Activated T-cell treated with anti-CD3 and anti-CD28 coated beads for 4 hours (primary cell): ENCODE measurements around the gene SNRK.

Source experiments
- DNase-seq: peaks from one replicate; pipeline ENCODE4 v3.0.0-alpha.2; 2020

SNRK gene

GRCh38 chr3:43286115-43286840 lies at the start of gene SNRK:
Gene SNRK, plus strand, starts transcription at chr3:43286540. Its CDS starts 16,664 bp downstream, at chr3:43303204.
- DNase-seq = peak; percentile 93

GRCh38 chr3:43238801-43239200 lies 47.5 kb upstream of the SNRK start:
- DNase-seq = no peak

- no peak for DNase-seq
Observed at GRCh38 chr3:43239755-43240154, 46.6 kb upstream of the SNRK start.

GRCh38 chr3:43243590-43244587 lies 42.5 kb upstream of the SNRK start:
- no peak for DNase-seq

GRCh38 chr3:43244694-43245093 lies 41.6 kb upstream of the SNRK start:
- no peak for DNase-seq

- no peak for DNase-seq
Observed at GRCh38 chr3:43246976-43247375, 39.4 kb upstream of the SNRK start.

GRCh38 chr3:43247561-43248184 lies 38.7 kb upstream of the SNRK start:
- no peak for DNase-seq

DNA sequence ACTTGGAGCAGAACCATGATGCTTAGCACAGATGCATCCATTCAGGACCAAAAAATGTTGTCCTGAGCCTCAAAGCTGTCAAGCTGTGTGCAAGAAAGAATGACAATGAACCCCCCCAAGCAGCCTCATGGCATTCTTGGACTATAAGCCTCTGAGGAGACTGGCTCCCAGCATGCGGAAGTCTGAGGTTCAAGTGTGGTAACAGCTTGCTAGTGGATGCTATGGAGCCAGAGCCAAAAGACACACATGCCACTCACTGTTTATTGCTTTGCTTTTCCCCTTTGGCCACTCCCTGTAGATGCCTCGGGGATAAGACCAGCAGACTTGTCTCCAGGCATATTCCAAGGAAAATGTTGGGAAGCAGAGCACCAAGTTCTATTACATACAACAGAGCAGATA lies 38.2 kb upstream of the SNRK start:
- DNase-seq = no peak

- no peak for DNase-seq
Observed at GRCh38 chr3:43248973-43249372, 37.4 kb upstream of the SNRK start.

GRCh38 chr3:43249405-43249804 lies 36.9 kb upstream of the SNRK start:
- DNase-seq = no peak

DNA sequence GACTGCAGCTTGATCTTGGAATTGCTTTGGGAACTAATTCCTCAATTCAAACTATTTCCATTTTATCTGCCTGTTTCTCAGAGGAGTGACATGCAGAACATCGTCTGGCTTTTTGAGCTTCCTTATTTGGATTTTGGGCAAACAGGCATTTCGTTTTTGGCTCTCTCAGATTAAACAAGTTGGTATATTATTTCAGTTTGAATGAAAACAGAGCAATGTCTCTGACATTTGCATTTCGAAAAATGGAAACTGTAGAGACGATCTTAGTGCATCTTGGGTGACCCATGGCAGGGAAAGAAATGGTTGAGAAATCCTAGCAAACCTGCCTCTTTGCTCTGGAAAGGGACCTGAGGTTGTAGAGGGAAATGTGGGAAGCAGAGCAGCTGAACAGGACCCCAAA lies 33.0 kb upstream of the SNRK start:
- DNase-seq = no peak

DNA sequence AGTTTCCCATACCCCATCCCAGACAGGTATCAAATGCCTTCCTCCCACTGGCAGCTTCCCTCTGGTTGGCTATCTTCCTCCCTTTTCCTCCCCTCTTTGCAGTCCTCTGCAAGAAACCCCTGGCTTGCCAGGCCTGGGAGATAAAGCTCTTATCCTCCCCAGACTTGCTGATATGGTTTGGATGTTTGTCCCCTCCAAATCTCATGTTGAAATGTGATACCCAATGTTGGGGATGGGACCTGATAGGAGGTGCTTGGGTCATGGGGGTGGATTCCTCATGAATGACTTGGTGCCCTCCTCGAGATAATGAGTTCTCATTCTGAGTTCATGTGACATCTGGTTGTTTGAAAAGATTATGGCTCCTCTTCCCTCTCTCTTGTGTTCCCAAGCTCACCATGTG lies 32.2 kb upstream of the SNRK start:
- no peak for DNase-seq

GRCh38 chr3:43255662-43256061 lies 30.7 kb upstream of the SNRK start:
- DNase-seq = no peak

- DNase-seq = no peak
Observed at GRCh38 chr3:43256714-43257461, 29.5 kb upstream of the SNRK start.

DNA sequence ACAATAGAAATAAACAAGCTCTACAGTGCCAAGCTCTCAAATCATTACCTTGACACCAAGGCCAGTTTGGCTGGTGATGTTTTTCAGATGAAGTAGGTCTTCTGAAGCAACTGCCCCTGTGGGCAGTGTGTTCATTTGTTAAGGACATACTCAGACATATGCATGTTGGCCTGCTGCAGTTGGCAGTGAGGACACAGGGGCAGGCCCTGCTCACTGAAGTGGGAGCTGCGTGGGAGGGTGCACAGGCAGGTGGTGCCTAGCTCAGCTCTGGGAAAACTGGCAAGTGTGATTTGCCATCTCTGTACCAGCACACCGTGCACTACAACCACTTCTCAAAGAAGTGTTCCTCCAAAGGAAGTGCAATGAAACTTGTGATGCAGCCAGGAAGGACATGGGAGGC lies 28.5 kb upstream of the SNRK start:
- DNase-seq = no peak

DNA sequence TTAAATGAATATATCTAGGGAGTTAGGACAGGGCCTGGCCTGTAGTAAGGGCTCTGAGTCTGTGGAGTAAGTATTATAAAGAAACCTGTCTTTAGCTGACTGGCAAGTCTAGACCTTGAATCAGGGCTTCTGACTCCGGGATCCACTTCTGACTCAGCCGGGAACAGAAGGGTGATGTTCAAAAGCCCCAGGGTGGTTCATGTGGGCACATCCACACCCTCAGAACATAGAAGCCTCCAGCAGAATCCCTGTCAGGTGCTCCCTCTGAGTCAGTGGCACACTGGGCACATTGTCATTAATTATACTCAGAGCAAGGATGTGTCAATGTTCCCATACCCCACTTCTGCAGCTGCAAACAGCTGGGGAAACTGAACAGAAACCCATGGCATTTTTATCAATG lies 26.7 kb upstream of the SNRK start:
- DNase-seq = no peak

DNA sequence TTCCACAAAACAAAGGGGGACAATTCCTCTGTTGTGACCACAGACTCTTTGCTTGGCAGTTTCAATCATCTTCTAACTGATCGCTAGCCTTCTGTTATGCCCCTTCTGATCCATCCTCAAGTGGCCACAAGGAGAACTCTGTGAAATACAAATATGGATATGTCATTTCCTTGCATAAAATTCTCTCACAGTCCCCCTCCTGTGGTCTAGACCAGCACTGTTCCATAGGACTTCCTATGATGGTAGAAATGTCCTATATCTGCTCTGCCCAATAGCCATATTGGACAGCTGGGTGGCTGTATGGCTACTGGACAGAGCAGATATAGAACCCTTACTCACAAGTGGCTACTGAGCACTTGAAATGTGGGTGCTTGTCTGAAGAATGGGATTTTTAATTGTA lies 25.9 kb upstream of the SNRK start:
- DNase-seq = no peak

GRCh38 chr3:43262194-43262593 lies 24.1 kb upstream of the SNRK start:
- no peak for DNase-seq

GRCh38 chr3:43266451-43266850 lies 19.9 kb upstream of the SNRK start:
- DNase-seq = no peak

GRCh38 chr3:43266995-43267394 lies 19.3 kb upstream of the SNRK start:
- DNase-seq = no peak

- DNase-seq = no peak
Observed at GRCh38 chr3:43268636-43269035, 17.7 kb upstream of the SNRK start.

DNA sequence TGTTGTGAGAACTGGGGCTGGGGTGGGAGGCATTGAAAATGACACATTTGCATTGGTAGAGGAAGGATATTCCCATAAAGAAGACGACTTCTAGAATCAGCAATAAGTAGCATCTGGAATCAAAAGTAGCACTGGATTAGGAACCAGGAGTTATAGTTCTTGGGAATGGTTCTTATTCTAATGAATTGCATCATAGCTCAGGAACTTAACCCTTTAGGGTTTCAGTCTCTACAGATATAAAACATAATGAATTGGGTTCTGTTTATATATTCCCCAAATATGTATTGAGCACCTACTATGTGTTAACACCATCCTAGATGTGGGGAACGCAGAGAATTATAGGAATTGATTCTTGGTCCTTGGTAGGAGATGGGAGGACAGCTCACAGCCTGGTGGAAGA lies 16.3 kb upstream of the SNRK start:
- no peak for DNase-seq

DNA sequence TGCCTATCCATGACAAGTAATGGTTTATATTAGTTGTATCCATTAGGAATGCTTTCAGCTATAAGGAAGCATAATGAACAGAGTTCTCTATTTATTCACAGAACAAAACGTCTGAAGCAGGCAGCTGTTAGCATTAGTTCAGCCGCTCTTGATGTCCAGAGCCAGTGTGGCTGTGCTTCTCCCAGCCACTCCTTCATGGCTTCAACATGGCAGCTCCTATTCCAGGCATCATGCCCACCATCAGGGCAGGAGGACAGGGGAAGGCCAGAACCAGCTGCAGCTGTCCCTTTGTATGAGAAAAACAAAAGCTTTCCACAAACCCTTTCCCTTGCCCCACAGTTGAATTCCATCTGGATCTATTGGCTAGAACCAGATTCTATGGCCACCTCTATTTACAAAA lies 12.9 kb upstream of the SNRK start:
- DNase-seq = no peak
